Measurements from ENCODE around the gene NUDT3. TPM values are rescaled to one million over a fixed set of nuclear protein-coding genes. Genes with fewer than 3 reads are reported as not detected.

Gene NUDT3
- total RNA-seq, 4 donors from 2014 or later = 32.2 to 66.3 (median 46.9) TPM

DNA sequence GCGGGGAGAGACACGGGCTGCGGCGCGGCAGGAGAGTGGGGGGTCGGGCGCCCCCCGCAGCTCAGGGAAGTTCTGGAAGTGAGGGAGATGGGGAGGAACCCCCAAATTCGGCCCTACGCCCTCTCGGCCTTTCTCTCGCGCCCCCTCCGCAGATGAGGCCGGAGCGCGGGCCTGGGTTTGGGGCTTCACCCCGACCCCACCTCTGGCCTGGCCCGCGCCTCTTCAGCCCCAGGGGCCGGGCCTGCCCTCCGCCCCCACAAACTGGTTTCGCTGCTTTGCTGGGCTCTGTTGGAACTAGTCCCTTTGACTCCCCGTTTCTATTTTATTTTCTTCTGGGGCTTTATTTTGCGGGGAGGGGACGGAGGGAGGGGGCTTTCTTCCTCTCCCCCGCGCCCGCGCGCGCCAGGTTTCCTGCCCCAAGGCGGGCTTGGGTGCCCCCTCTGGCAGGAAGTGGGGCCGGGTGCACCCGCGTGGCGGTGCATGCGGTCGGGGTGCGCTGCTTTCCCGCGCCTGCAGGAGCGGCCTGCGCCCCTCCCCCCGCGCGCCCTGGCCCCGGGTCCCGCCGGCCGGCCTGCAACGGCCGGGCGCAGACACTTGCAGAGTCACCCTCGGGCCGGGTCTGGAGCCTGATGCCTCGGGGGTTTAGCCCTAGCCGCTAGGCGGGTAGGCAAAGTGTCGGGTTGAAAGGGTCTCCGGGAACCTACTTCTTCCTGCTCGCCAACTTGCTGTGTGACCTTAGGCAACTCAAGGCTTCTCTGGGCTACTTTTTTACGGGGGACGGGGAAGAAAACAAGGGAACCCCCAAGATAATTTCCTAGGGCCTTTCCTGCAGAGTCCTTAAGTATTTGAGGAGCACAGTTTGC lies 154.5 kb downstream of the NUDT3 start:
- peaks cover 0 to 30% (median 4%) of the 10 kb centered on the region in 3 donors for H3K4me1 ChIP-seq
- H3K36me3 ChIP-seq = peaks cover 0 to 26% of the 10 kb centered on the region in 2 donors
- 0 to 9% methylated on average over 4 to 9 of the region's 64 CpGs for WGBS, 2 donors (ENCODE audit: low coverage in 1 of 2)
- TF ChIP-seq, protein P1, sequence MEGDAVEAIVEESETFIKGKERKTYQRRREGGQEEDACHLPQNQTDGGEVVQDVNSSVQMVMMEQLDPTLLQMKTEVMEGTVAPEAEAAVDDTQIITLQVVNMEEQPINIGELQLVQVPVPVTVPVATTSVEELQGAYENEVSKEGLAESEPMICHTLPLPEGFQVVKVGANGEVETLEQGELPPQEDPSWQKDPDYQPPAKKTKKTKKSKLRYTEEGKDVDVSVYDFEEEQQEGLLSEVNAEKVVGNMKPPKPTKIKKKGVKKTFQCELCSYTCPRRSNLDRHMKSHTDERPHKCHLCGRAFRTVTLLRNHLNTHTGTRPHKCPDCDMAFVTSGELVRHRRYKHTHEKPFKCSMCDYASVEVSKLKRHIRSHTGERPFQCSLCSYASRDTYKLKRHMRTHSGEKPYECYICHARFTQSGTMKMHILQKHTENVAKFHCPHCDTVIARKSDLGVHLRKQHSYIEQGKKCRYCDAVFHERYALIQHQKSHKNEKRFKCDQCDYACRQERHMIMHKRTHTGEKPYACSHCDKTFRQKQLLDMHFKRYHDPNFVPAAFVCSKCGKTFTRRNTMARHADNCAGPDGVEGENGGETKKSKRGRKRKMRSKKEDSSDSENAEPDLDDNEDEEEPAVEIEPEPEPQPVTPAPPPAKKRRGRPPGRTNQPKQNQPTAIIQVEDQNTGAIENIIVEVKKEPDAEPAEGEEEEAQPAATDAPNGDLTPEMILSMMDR (IDR thresholded peaks at IDR 0.05) = peak in 3 of 4 experiments; percentile 13 to 54 (median 37)
- TF ChIP-seq POLR2AphosphoS5 (IDR thresholded peaks at IDR 0.05) = no peak
- no peak for TF ChIP-seq POLR2A (IDR thresholded peaks at IDR 0.05)
- peak overlapping the region; percentile 49 to 70 for H3K4me3 ChIP-seq
- no peak for ATAC-seq
- H3K27ac ChIP-seq = peak overlapping the region in 3 of 4 donors; percentile 72 to 93 (median 74)
- no peaks in the 10 kb centered on the region for H3K27me3 ChIP-seq
- H3K9me3 ChIP-seq = no peaks in the 10 kb centered on the region

DNA sequence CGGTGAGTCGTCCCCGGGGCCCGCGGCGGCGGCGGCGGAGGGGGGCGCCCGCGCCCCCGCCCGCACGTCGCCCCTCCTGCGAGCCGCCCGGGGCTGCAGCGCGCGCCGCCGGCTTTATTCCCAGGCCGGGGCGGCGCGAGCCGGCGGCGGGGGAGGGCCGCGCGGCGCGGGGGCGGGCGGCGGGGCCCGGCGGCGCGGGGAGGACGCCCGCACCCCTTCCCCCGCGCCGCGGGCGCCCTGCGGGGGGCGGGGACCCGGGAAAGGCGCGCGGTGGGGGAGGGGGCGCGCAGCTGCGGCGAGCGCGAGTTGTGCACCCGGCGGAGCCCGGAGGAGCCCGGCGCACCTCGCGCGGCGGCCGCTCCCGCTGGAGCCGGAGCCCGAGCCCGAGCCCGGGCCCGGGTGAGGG lies 155.2 kb downstream of the NUDT3 start:
- peak; percentile 24 for ATAC-seq
- TF ChIP-seq EP300 (IDR thresholded peaks at IDR 0.05) (no peak), POLR2A (IDR thresholded peaks at IDR 0.05) (no peak), POLR2AphosphoS5 (IDR thresholded peaks at IDR 0.05) (no peak)
- TF ChIP-seq, protein P1 (IDR thresholded peaks at IDR 0.05) = no peak

DNA sequence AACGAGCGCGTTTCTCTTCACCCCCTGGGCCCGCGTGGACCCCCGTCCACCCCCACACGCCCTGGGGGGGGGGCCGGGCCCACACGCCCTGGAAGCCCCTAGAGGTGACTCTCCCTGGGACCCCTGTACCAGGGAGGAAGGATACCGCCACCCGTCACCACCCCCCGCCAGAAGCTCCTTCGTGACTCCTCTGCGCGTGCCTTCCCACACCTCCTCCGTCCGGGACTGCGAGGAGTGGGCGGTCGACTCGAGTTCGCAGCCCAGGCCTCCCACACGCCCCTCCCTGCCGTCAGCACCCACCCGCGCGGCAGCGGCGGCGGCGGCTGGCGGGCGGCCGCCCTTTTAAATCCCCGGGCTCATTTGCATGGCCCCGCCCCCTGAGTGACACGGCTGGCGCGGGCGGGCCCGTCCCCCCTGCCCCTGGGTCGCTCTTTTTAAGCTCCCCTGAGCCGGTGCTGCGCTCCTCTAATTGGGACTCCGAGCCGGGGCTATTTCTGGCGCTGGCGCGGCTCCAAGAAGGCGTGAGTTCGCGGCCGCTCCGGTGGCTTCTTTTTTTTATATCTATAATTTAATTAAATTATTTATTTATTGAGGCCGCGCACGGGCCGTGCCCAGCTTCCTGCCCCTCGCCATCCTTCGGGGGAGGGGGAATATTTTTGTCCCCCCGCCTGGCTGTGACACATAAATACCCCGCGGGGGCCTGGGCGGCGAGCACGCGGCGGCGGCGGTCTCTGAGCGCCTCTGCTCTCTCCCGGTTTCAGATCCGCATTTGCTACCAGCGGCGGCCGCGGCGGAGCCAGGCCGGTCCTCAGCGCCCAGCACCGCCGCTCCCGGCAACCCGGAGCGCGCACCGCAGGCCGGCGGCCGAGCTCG lies 155.8 kb downstream of the NUDT3 start, which contains the start of gene HMGA1:
Gene HMGA1, plus strand, starts transcription at position 431 of the 873 bp plus-strand sequence. CDS start 3,908 bp downstream, outside the sequence.
- peak; percentile 62 to 79 for TF ChIP-seq POLR2A (IDR thresholded peaks at IDR 0.05)
- TF ChIP-seq POLR2AphosphoS5 (IDR thresholded peaks at IDR 0.05) = peak; percentile 66
- TF ChIP-seq, protein P1 (IDR thresholded peaks at IDR 0.05) = no peak
- TF ChIP-seq EP300 (IDR thresholded peaks at IDR 0.05) = no peak
- ATAC-seq = peak; percentile 89
- peak within 1 kb of the TSS; percentile 77 to 93 (median 90) for H3K27ac ChIP-seq
- peaks cover 0 to 13% of the 10 kb centered on the region in 2 donors for H3K36me3 ChIP-seq
- WGBS, 2 donors (ENCODE audit: low coverage in 1 of 2) = 2 to 6% methylated on average over 12 to 16 of the region's 91 CpGs
- peak within 1 kb of the TSS; percentile 70 to 90 for H3K4me3 ChIP-seq
- H3K4me1 ChIP-seq = peaks cover 0 to 30% (median 4%) of the 10 kb centered on the region in 3 donors
- H3K9me3 ChIP-seq = no peaks in the 10 kb centered on the region
- H3K27me3 ChIP-seq = no peaks in the 10 kb centered on the region

More for the DNA sequence above, 155.2 kb downstream of the NUDT3 start:
- Histone ChIP-seq H3K4me1 (peaks cover 0 to 30% (median 4%) of the 10 kb centered on the region in 3 donors), H3K27ac (peak overlapping the region in 3 of 4 donors; percentile 86 to 93 (median 93)), H3K27me3 (no peaks in the 10 kb centered on the region), H3K36me3 (peaks cover 0 to 19% of the 10 kb centered on the region in 2 donors), H3K9me3 (no peaks in the 10 kb centered on the region), H3K4me3 (peak overlapping the region; percentile 70 to 90)
- no CpG with 5 or more reads among the region's 78 CpGs for WGBS, 2 donors (ENCODE audit: low coverage in 1 of 2)

DNA sequence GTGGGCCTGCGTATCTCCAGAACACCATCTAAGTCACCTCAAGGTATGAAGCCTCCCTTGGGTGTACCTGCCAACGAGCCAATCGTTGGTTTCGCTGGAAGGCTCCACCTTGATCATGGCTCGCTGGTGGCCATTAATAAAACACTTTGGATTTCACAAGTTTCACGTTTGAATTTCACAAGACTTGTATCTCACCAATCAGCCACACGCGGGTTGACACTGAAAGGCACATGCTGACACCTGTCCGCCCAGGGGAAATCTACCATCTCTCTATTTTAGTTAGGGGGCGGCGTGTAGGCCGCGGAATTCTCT lies 156.4 kb downstream of the NUDT3 start:
- peak overlapping the region; percentile 77 to 93 (median 90) for H3K27ac ChIP-seq
- peak overlapping the region; percentile 70 to 90 for H3K4me3 ChIP-seq
- TF ChIP-seq POLR2A (IDR thresholded peaks at IDR 0.05) (no peak), POLR2AphosphoS5 (IDR thresholded peaks at IDR 0.05) (no peak), EP300 (IDR thresholded peaks at IDR 0.05) (no peak)
- TF ChIP-seq, protein P1 (IDR thresholded peaks at IDR 0.05) = no peak
- no peaks in the 10 kb centered on the region for H3K27me3 ChIP-seq
- peaks cover 0 to 7% of the 10 kb centered on the region in 2 donors for H3K36me3 ChIP-seq
- 40 to 41% methylated on average over 10 to 12 of the region's 13 CpGs for WGBS, 2 donors (ENCODE audit: low coverage in 1 of 2)
- peak; percentile 0 for ATAC-seq
- H3K9me3 ChIP-seq = no peaks in the 10 kb centered on the region
- peaks cover 0 to 30% (median 4%) of the 10 kb centered on the region in 3 donors for H3K4me1 ChIP-seq

Measured in gastroesophageal sphincter (tissue), 4 donors.